ENCODE data around the gene ZBTB8B. TPM values are rescaled to one million over a fixed set of nuclear protein-coding genes. Genes with fewer than 3 reads are reported as not detected.
"Not testable (repeated sequence)": the region's sequence is repeated elsewhere in the genome, so short reads cannot be mapped to it uniquely, and the experiment has no call there.

Gene ZBTB8B
- total RNA-seq, 1 experiment from 2014 or later = 0.22 TPM

DNA sequence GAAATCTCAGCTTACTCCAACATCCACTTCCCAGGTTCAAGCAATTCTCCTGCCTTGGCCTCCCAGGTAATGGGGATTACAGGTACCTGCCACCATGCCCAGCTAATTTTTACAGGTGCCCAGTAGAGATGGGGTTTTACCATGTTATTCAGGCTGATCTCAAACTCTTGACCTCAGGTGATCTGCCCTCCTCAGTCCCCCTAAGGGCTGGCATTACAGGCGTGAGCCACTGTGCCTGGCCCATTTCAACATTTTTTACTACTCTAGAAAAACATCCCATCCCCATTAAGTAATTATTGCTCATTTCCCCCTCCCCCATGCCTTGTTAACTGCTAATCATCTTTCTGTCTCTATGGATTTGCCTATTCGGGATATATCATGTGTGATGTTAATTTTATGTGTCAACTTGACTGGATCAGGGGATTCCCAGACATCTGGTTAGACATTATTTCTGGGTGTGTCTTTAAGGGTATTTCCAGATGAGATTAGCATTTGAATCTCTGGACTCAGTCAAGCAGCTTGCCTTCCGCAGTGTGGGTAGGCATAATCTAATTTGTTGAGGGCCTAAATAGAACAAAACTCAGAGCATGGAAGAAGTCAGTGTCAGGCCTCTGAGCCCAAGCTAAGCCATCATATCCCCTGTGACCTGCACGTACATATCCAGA is 33.0 kb upstream of the ZBTB8B start:
- intact Hi-C loops (cut with micrococcal nuclease) = no loop called here
- H3K4me1 ChIP-seq (ENCODE audit: insufficient read depth, low read length) = no peaks in the 10 kb centered on the region
- no peak overlapping the region for H3K4me3 ChIP-seq (ENCODE audit: low read length)
- H2AFZ ChIP-seq (ENCODE audit: low read length) = no peak overlapping the region
- H4K20me1 ChIP-seq (ENCODE audit: low read length) = no peaks in the 10 kb centered on the region
- no peaks in the 10 kb centered on the region for H3K9me2 ChIP-seq (replicated peaks; ENCODE audit: low read length)
- no peaks in the 10 kb centered on the region for H3K9me3 ChIP-seq (ENCODE audit: low read length)
- ATAC-seq = no peak
- H3K79me2 ChIP-seq (ENCODE audit: low read length) = no peaks in the 10 kb centered on the region
- no peak overlapping the region for H3K27ac ChIP-seq (ENCODE audit: low read length)
- H3F3A ChIP-seq (ENCODE audit: low read length, unreplicated experiment) = no peaks in the 10 kb centered on the region
- TF ChIP-seq, protein P1, sequence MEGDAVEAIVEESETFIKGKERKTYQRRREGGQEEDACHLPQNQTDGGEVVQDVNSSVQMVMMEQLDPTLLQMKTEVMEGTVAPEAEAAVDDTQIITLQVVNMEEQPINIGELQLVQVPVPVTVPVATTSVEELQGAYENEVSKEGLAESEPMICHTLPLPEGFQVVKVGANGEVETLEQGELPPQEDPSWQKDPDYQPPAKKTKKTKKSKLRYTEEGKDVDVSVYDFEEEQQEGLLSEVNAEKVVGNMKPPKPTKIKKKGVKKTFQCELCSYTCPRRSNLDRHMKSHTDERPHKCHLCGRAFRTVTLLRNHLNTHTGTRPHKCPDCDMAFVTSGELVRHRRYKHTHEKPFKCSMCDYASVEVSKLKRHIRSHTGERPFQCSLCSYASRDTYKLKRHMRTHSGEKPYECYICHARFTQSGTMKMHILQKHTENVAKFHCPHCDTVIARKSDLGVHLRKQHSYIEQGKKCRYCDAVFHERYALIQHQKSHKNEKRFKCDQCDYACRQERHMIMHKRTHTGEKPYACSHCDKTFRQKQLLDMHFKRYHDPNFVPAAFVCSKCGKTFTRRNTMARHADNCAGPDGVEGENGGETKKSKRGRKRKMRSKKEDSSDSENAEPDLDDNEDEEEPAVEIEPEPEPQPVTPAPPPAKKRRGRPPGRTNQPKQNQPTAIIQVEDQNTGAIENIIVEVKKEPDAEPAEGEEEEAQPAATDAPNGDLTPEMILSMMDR (conservative IDR thresholded peaks at IDR 0.05; ENCODE audit: low read depth, low read length) = no peak
- TF ChIP-seq EZH2 (IDR thresholded peaks at IDR 0.05; ENCODE audit: low read length, unreplicated experiment) (no peak), EZH2phosphoT487 (IDR thresholded peaks at IDR 0.05; ENCODE audit: borderline replicate concordance, low read length) (no peak)
- no TSS peak for BruUV-seq (replicated peaks)
- peaks cover 14% of the 10 kb centered on the region for H3K27me3 ChIP-seq (ENCODE audit: low read length)
- no peak overlapping the region for H3K4me2 ChIP-seq (ENCODE audit: low read length)
- DNase-seq = no peak
- no peak overlapping the region for H3K9ac ChIP-seq (ENCODE audit: low read length)
- ChIA-PET POLR2A (ENCODE audit: unreplicated experiment) (no interaction called here), CTCF (no interaction called here)
- H3K36me3 ChIP-seq (ENCODE audit: low read depth, low read length) = no peaks in the 10 kb centered on the region

DNA sequence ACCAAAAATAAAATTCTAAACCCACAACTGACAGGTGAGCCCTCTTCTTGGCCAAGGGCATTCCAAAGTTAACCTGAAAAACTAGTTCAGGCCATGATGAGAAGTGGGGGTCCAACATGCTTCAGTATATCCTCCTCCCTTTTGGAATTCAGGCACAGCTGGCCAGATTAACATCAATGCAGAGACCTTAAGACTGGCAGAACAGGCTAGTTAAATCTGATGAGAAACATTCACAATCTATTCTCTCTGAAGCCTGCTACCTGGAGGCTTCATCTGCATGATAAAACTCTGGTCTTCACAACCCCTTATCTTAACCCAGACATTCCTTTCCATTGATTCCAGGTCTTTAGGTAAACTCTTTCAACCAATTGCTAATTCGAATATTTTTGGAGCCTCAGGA is 26.7 kb upstream of the ZBTB8B start:
- Histone ChIP-seq H3F3A (ENCODE audit: low read length, unreplicated experiment) (no peaks in the 10 kb centered on the region), H4K20me1 (ENCODE audit: low read length) (no peaks in the 10 kb centered on the region), H2AFZ (ENCODE audit: low read length) (no peak overlapping the region), H3K27me3 (ENCODE audit: low read length) (no peaks in the 10 kb centered on the region), H3K4me1 (ENCODE audit: insufficient read depth, low read length) (no peaks in the 10 kb centered on the region), H3K4me3 (ENCODE audit: low read length) (no peak overlapping the region), H3K9me3 (ENCODE audit: low read length) (peaks cover 3% of the 10 kb centered on the region; the same call in 1 of the 2 replicates), H3K9ac (ENCODE audit: low read length) (no peak overlapping the region), H3K79me2 (ENCODE audit: low read length) (no peaks in the 10 kb centered on the region), H3K27ac (ENCODE audit: low read length) (no peak overlapping the region), H3K9me2 (replicated peaks; ENCODE audit: low read length) (no peaks in the 10 kb centered on the region), H3K4me2 (ENCODE audit: low read length) (no peak overlapping the region), H3K36me3 (ENCODE audit: low read depth, low read length) (no peaks in the 10 kb centered on the region)
- ChIA-PET POLR2A (ENCODE audit: unreplicated experiment) (no interaction called here), CTCF (no interaction called here)
- no peak for DNase-seq
- intact Hi-C loops (cut with micrococcal nuclease) = no loop called here
- BruUV-seq (replicated peaks) = no TSS peak
- TF ChIP-seq EZH2phosphoT487 (IDR thresholded peaks at IDR 0.05; ENCODE audit: borderline replicate concordance, low read length) (no peak), EZH2 (IDR thresholded peaks at IDR 0.05; ENCODE audit: low read length, unreplicated experiment) (no peak)
- TF ChIP-seq, protein P1 (conservative IDR thresholded peaks at IDR 0.05; ENCODE audit: low read depth, low read length) = no peak
- no peak for ATAC-seq

DNA sequence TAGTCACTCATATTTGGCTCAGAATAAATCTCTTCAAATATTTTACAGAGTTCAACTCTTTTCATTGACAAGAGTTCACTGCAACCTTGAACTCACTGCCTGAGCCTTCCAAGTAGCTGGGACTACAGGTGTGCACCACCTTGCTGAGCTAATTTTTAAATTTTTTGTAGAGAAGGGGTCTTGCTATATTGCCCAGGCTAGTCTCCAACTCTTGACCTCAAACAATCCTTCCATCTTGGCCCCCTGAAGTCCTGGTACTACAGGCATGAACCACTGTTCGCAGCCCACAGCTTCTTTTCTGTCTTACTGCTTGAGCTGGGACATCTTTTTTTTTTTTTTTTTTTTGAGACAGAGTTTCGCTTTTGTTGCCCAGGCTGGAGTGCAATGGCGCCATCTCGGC is 26.1 kb upstream of the ZBTB8B start:
- H4K20me1 ChIP-seq (ENCODE audit: low read length); H3K9ac ChIP-seq (ENCODE audit: low read length); BruUV-seq (replicated peaks); H3K9me2 ChIP-seq (replicated peaks; ENCODE audit: low read length); H3K4me1 ChIP-seq (ENCODE audit: insufficient read depth, low read length); intact Hi-C loops (cut with micrococcal nuclease); H3K9me3 ChIP-seq (ENCODE audit: low read length); H3F3A ChIP-seq (ENCODE audit: low read length, unreplicated experiment); CTCF ChIA-PET; H3K27ac ChIP-seq (ENCODE audit: low read length); ATAC-seq; H3K4me3 ChIP-seq (ENCODE audit: low read length); DNase-seq; H3K79me2 ChIP-seq (ENCODE audit: low read length); H3K36me3 ChIP-seq (ENCODE audit: low read depth, low read length); H3K27me3 ChIP-seq (ENCODE audit: low read length); H3K4me2 ChIP-seq (ENCODE audit: low read length); H2AFZ ChIP-seq (ENCODE audit: low read length): not testable (repeated sequence)
- POLR2A ChIA-PET (ENCODE audit: unreplicated experiment) = interaction anchor here (0.6 kb wide), 1 partner anchor 12 kb away, joined by 3 read pairs; no protein-coding TSS in a partner anchor

DNA sequence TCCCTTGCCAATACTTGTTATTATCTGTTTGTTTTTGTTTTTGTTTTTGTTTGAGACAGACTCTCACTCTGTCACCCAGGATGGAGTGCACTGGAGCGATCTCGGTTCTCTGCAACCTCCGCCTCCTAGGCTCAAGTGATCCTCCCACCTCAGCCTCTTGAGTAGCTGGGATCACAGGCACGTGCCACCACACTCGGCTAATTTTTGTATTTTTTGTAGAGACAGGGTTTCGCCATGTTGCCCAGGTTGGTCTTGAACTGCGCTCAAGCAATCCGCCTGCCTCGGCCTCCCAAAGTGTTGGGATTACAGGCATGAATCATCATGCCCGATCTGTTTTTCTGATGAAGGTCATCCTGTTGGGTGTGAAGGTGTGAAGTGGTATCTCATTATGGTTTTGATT is 23.4 kb upstream of the ZBTB8B start:
- H3K27me3 ChIP-seq (ENCODE audit: low read length); H3K27ac ChIP-seq (ENCODE audit: low read length); POLR2A ChIA-PET (ENCODE audit: unreplicated experiment); DNase-seq; H3K36me3 ChIP-seq (ENCODE audit: low read depth, low read length); H3K9me3 ChIP-seq (ENCODE audit: low read length); BruUV-seq (replicated peaks); H3K4me3 ChIP-seq (ENCODE audit: low read length); H3F3A ChIP-seq (ENCODE audit: low read length, unreplicated experiment); H3K4me1 ChIP-seq (ENCODE audit: insufficient read depth, low read length); ATAC-seq; CTCF ChIA-PET; H3K9me2 ChIP-seq (replicated peaks; ENCODE audit: low read length); H2AFZ ChIP-seq (ENCODE audit: low read length); H3K79me2 ChIP-seq (ENCODE audit: low read length); intact Hi-C loops (cut with micrococcal nuclease); H4K20me1 ChIP-seq (ENCODE audit: low read length); H3K9ac ChIP-seq (ENCODE audit: low read length); H3K4me2 ChIP-seq (ENCODE audit: low read length): not testable (repeated sequence)
